ENCODE results near the gene NAMPT.
"Not testable (repeated sequence)": the region's sequence is repeated elsewhere in the genome, so short reads cannot be mapped to it uniquely, and the experiment has no call there.

NAMPT gene

GRCh38 chr7:106238830-106239229, 46.0 kb downstream of the NAMPT start:
- DNase-seq (ENCODE audit: extremely low read depth in 1 of 2, low read depth in 1 of 2), result no peak

- no peak for DNase-seq (ENCODE audit: extremely low read depth in 1 of 2, low read depth in 1 of 2)
Measured at GRCh38 chr7:106236065-106236464, 48.7 kb downstream of the NAMPT start.

- DNase-seq (ENCODE audit: extremely low read depth in 1 of 2, low read depth in 1 of 2), result no peak
Measured at GRCh38 chr7:106234425-106234824, 50.4 kb downstream of the NAMPT start.

- DNase-seq (ENCODE audit: extremely low read depth in 1 of 2, low read depth in 1 of 2), result no peak
Measured at GRCh38 chr7:106231856-106232490, 52.8 kb downstream of the NAMPT start.

- no peak for DNase-seq (ENCODE audit: extremely low read depth in 1 of 2, low read depth in 1 of 2)
Measured at GRCh38 chr7:106225856-106226255, 58.9 kb downstream of the NAMPT start.

- no peak for DNase-seq (ENCODE audit: extremely low read depth in 1 of 2, low read depth in 1 of 2)
Measured at GRCh38 chr7:106224797-106225196, 60.0 kb downstream of the NAMPT start.

GRCh38 chr7:106223156-106223555, 61.6 kb downstream of the NAMPT start:
- no peak for DNase-seq (ENCODE audit: extremely low read depth in 1 of 2, low read depth in 1 of 2)

GRCh38 chr7:106222545-106222944, 62.2 kb downstream of the NAMPT start:
- no peak for DNase-seq (ENCODE audit: extremely low read depth in 1 of 2, low read depth in 1 of 2)

GRCh38 chr7:106220307-106220706, 64.5 kb downstream of the NAMPT start:
- no peak for DNase-seq (ENCODE audit: extremely low read depth in 1 of 2, low read depth in 1 of 2)

GRCh38 chr7:106219170-106219569, 65.6 kb downstream of the NAMPT start:
- DNase-seq (ENCODE audit: extremely low read depth in 1 of 2, low read depth in 1 of 2), result no peak

- DNase-seq (ENCODE audit: extremely low read depth in 1 of 2, low read depth in 1 of 2), result no peak
Measured at GRCh38 chr7:106218546-106218945, 66.2 kb downstream of the NAMPT start.

- no peak for DNase-seq (ENCODE audit: extremely low read depth in 1 of 2, low read depth in 1 of 2)
Measured at GRCh38 chr7:106216923-106217542, 67.8 kb downstream of the NAMPT start.

GRCh38 chr7:106216517-106216922, 68.3 kb downstream of the NAMPT start:
- DNase-seq (ENCODE audit: extremely low read depth in 1 of 2, low read depth in 1 of 2), result no peak

GRCh38 chr7:106215868-106216516, 68.8 kb downstream of the NAMPT start:
- DNase-seq (ENCODE audit: extremely low read depth in 1 of 2, low read depth in 1 of 2), result no peak

- not testable (repeated sequence) for DNase-seq (ENCODE audit: extremely low read depth in 1 of 2, low read depth in 1 of 2)
Measured at GRCh38 chr7:106208944-106209343, 75.8 kb downstream of the NAMPT start.

GRCh38 chr7:106206826-106207541, 77.8 kb downstream of the NAMPT start:
- no peak for DNase-seq (ENCODE audit: extremely low read depth in 1 of 2, low read depth in 1 of 2)

GRCh38 chr7:106205621-106206222, 79.1 kb downstream of the NAMPT start:
- DNase-seq (ENCODE audit: extremely low read depth in 1 of 2, low read depth in 1 of 2), result no peak

- DNase-seq (ENCODE audit: extremely low read depth in 1 of 2, low read depth in 1 of 2), result no peak
Measured at GRCh38 chr7:106203473-106203872, 81.3 kb downstream of the NAMPT start.

GRCh38 chr7:106201164-106201563, 83.6 kb downstream of the NAMPT start:
- DNase-seq (ENCODE audit: extremely low read depth in 1 of 2, low read depth in 1 of 2), result no peak

- DNase-seq (ENCODE audit: extremely low read depth in 1 of 2, low read depth in 1 of 2), result no peak
Measured at GRCh38 chr7:106199813-106200364, 84.9 kb downstream of the NAMPT start.

GRCh38 chr7:106199024-106199423, 85.8 kb downstream of the NAMPT start:
- no peak for DNase-seq (ENCODE audit: extremely low read depth in 1 of 2, low read depth in 1 of 2)
